Esophagus muscularis mucosa (tissue), 4 donors: ENCODE measurements around the gene PLP1. TPM values are rescaled to one million over a fixed set of nuclear protein-coding genes. Genes with fewer than 3 reads are reported as not detected.

Experiments
- DNase-seq: peaks from one replicate; pipeline ENCODE4 v3.0.0-alpha.2; 2017; ENCODE audit errors: extremely low spot score
- H3K27ac ChIP-seq, 4 donors: fragments of 200-600 bp; sonication (generic); replicated peaks in 1 of 4; 1 replicate in 3 of 4; 2 replicates in 1 of 4; pipeline ENCODE4 v1.5.1; 2016 to 2019; ENCODE audit warnings: mild to moderate bottlenecking in 1 of 4
- H3K27me3 ChIP-seq, 4 donors: fragments of 200-600 bp; sonication (generic); one replicate each; pipeline versions ENCODE4 v1.5.1 to v1.6.0; 2016 to 2019
- H3K36me3 ChIP-seq, 4 donors: fragments of 200-600 bp; sonication (generic); one replicate each; pipeline ENCODE4 v1.5.1; 2016 to 2019
- H3K4me1 ChIP-seq, 4 donors: fragments of 200-600 bp; sonication (generic); one replicate each; pipeline ENCODE4 v1.5.1; 2016 to 2019
- H3K4me3 ChIP-seq, 4 donors: fragments of 200-600 bp; sonication (generic); 1 replicate in 2 of 4; 2 replicates in 2 of 4; pipeline ENCODE4 v1.5.1; 2016 to 2019; ENCODE audit warnings: mild to moderate bottlenecking in 4 of 4, moderate library complexity in 1 of 4
- H3K9me3 ChIP-seq, 4 donors: fragments of 200-600 bp; sonication (generic); 1 replicate in 3 of 4; 2 replicates in 1 of 4; pipeline ENCODE4 v1.5.1; 2016 to 2019
- EP300 ChIP-seq: sonication (generic); formaldehyde crosslinking; IDR thresholded peaks from one replicate; pipeline ENCODE4 v1.6.1; 2017; ENCODE audit warnings: antibody characterized with exemption
- POLR2A ChIP-seq: fragments of 450-650 bp; IDR thresholded peaks from one replicate; pipeline ENCODE4 v1.6.1; 2017; ENCODE audit warnings: antibody characterized with exemption, moderate library complexity, mild to moderate bottlenecking, low read depth
- POLR2AphosphoS5 ChIP-seq, 2 donors: sonication (generic); formaldehyde crosslinking; IDR thresholded peaks; one replicate each; pipeline ENCODE4 v1.6.1; 2017; ENCODE audit warnings: antibody characterized with exemption in 2 of 2
- WGBS: methylation state at CpG from one replicate; pipeline ENCODE4 v1.1.5; 2018; 5-methylcytosine and 5-hydroxymethylcytosine counted together
- intact Hi-C: fragments of 100-400 bp; cut with DNase I; formaldehyde crosslinking; loops from one replicate; pipeline ENCODE4 v1.15.1; 2023
- total RNA-seq, 4 donors: library from RNA; depleted of rRNA; stranded (reverse); fragments of >200 nt; gene quantifications; one replicate each; pipeline versions ENCODE4 v1.1.0 to v1.2.1, GENCODE V29; 2016
- TF ChIP-seq, protein P1 (sequence below), 3 experiments: fragments of 200-600 bp in 2 of 3; fragments of 450-650 bp in 1 of 3; sonication (generic) in 2 of 3; IDR thresholded peaks; one replicate each; pipeline ENCODE4 v1.5.1; 2017 to 2019; ENCODE audit warnings: antibody characterized with exemption in 3 of 3, mild to moderate bottlenecking in 2 of 3, moderate library complexity in 1 of 3

The PLP1 gene
- total RNA-seq: 10 to 100 TPM; 27.5 to 52.3 (median 37.8) TPM

GRCh38 chrX:103776546-103776945 is at the start of gene PLP1:
Gene PLP1, plus strand, starts transcription at chrX:103776840. Its CDS starts 156 bp downstream, at chrX:103776996.
- 83% methylated on average over 2 of the region's 2 CpGs for WGBS
- intact Hi-C loops: no loop called here

GRCh38 chrX:103727115-103727514 is 49.5 kb upstream of the PLP1 start:
- H3K27ac ChIP-seq: no peak overlapping the region
- no peaks in the 10 kb centered on the region for H3K9me3 ChIP-seq
- H3K36me3 ChIP-seq: no peaks in the 10 kb centered on the region
- no peak for DNase-seq
- 63% methylated on average over 4 of the region's 4 CpGs for WGBS
- no peak overlapping the region for H3K4me3 ChIP-seq
- intact Hi-C loops: no loop called here
- H3K4me1 ChIP-seq: peaks cover 0 to 4% (median 0%) of the 10 kb centered on the region in 4 donors
- TF ChIP-seq POLR2A (no peak), EP300 (no peak), POLR2AphosphoS5 (IDR thresholded peaks at IDR 0.05) (no peak)
- TF ChIP-seq, protein P1, sequence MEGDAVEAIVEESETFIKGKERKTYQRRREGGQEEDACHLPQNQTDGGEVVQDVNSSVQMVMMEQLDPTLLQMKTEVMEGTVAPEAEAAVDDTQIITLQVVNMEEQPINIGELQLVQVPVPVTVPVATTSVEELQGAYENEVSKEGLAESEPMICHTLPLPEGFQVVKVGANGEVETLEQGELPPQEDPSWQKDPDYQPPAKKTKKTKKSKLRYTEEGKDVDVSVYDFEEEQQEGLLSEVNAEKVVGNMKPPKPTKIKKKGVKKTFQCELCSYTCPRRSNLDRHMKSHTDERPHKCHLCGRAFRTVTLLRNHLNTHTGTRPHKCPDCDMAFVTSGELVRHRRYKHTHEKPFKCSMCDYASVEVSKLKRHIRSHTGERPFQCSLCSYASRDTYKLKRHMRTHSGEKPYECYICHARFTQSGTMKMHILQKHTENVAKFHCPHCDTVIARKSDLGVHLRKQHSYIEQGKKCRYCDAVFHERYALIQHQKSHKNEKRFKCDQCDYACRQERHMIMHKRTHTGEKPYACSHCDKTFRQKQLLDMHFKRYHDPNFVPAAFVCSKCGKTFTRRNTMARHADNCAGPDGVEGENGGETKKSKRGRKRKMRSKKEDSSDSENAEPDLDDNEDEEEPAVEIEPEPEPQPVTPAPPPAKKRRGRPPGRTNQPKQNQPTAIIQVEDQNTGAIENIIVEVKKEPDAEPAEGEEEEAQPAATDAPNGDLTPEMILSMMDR (IDR thresholded peaks at IDR 0.05): no peak
- H3K27me3 ChIP-seq: no peaks in the 10 kb centered on the region

More at GRCh38 chrX:103776546-103776945, at the start of gene PLP1:
- DNase-seq: no peak
- Histone ChIP-seq H3K4me1 (peaks cover 0 to 12% (median 10%) of the 10 kb centered on the region in 4 donors), H3K27ac (no peak within 1 kb of the TSS), H3K4me3 (peak within 1 kb of the TSS; percentile 14 to 24 (median 20)), H3K36me3 (no peaks in the 10 kb centered on the region), H3K9me3 (no peaks in the 10 kb centered on the region), H3K27me3 (no peaks in the 10 kb centered on the region)
- no peak for TF ChIP-seq POLR2A
- TF ChIP-seq EP300: no peak
- TF ChIP-seq, protein P1 (IDR thresholded peaks at IDR 0.05): no peak
- TF ChIP-seq POLR2AphosphoS5 (IDR thresholded peaks at IDR 0.05): no peak

GRCh38 chrX:103729015-103729414 is 47.6 kb upstream of the PLP1 start:
- 50% methylated on average over 5 of the region's 5 CpGs for WGBS
- no peak overlapping the region for H3K4me3 ChIP-seq
- no peaks in the 10 kb centered on the region for H3K36me3 ChIP-seq
- no peaks in the 10 kb centered on the region for H3K27me3 ChIP-seq
- H3K27ac ChIP-seq: no peak overlapping the region
- peaks cover 0 to 4% (median 0%) of the 10 kb centered on the region in 4 donors for H3K4me1 ChIP-seq
- no peak for TF ChIP-seq POLR2AphosphoS5 (IDR thresholded peaks at IDR 0.05)
- no peak for TF ChIP-seq EP300
- no peak for TF ChIP-seq POLR2A
- TF ChIP-seq, protein P1 (IDR thresholded peaks at IDR 0.05): no peak
- DNase-seq: no peak
- no peaks in the 10 kb centered on the region for H3K9me3 ChIP-seq
- intact Hi-C loops: no loop called here

GRCh38 chrX:103730147-103730795 is 46.4 kb upstream of the PLP1 start:
- 79% methylated on average over 3 of the region's 3 CpGs for WGBS
- H3K27ac ChIP-seq: no peak overlapping the region
- TF ChIP-seq POLR2A (no peak), POLR2AphosphoS5 (IDR thresholded peaks at IDR 0.05) (no peak), EP300 (no peak)
- TF ChIP-seq, protein P1 (IDR thresholded peaks at IDR 0.05): no peak
- intact Hi-C loops: no loop called here
- H3K9me3 ChIP-seq: no peaks in the 10 kb centered on the region
- no peak for DNase-seq
- no peak overlapping the region for H3K4me3 ChIP-seq
- H3K27me3 ChIP-seq: no peaks in the 10 kb centered on the region
- H3K36me3 ChIP-seq: no peaks in the 10 kb centered on the region
- H3K4me1 ChIP-seq: peaks cover 0 to 4% (median 0%) of the 10 kb centered on the region in 4 donors
